GM11168 (cell line): Measurements from ENCODE around the gene GRK5.

ENCODE experiments used
- in situ Hi-C: fragments of 300-500 bp; cut with MboI; formaldehyde crosslinking; loops from one replicate; pipeline ENCODE4 v1.12.0; 2022; ENCODE audit warnings: low sequenced_read_pairs; ENCODE audit not compliant: unreplicated experiment

The GRK5 gene

DNA sequence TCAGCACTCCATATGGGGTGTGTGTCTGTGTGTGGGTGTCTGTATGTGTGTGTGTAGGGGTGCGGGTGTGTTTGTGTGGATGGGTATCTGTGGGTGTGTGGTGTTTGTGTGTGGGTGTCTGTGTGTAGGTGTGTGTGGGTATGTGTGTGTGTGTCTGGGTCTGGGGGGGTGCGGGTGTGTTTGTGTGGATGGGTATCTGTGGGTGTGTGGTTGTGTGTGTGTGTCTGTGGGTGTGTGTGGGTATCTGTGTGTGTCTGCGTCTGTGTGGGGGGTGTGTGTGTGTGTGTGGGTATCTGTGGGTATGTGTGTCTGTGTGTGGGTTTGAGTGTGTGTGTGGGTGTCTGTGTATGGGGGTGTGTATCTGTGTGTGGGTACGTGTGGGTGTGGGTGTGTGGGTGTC is 186.5 kb downstream of the GRK5 start:
- in situ Hi-C loops: no loop called here

- in situ Hi-C loops: no loop called here
Measured at GRCh38 chr10:119394657-119395279, 187.4 kb downstream of the GRK5 start.

DNA sequence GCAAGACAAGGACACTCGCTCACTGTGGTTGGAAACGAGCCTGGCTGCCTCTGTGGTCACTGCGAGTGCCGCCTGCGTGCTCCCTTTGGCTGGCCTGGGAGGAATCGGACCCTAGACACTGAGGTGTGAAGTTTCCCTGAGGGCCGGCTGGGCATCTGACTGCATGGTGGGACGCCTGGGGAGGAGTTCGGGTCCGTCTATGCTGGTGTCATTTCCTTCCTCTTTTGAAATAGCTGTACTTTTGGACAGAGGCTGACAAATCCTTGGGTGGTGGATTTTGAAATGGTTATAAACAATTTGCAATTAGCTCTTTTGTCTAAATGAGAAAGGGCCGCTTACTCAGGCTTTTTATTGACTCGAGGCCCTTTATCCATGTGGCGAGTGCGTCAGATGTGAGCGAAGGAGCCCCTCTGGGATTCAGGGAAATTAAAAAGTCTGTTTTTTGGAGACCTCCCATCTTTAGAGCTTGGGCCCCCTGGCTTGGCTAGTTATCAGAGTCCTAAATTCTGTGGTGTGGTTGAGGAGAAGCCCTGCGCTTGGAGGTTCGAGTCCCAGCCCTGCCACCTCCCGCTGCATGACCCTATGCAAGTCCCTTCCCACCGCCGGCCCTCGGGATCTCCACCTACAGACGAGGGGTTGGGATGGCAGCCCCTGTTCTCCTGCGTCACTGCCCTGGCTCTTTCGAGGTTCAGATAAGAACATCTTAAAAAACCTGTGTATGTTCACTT is 188.1 kb downstream of the GRK5 start:
- in situ Hi-C loops: no loop called here

- in situ Hi-C loops: no loop called here
Measured at GRCh38 chr10:119396008-119396708, 188.8 kb downstream of the GRK5 start.

GRCh38 chr10:119396709-119397071 is 189.3 kb downstream of the GRK5 start:
- in situ Hi-C loops: no loop called here

GRCh38 chr10:119397416-119397815 is 190.0 kb downstream of the GRK5 start:
- in situ Hi-C loops: no loop called here

- in situ Hi-C loops: no loop called here
Measured at GRCh38 chr10:119398996-119399395, 191.6 kb downstream of the GRK5 start.

GRCh38 chr10:119399466-119399865 is 192.1 kb downstream of the GRK5 start:
- in situ Hi-C loops: no loop called here

- in situ Hi-C loops: no loop called here
Measured at GRCh38 chr10:119401671-119402395, 194.5 kb downstream of the GRK5 start.

DNA sequence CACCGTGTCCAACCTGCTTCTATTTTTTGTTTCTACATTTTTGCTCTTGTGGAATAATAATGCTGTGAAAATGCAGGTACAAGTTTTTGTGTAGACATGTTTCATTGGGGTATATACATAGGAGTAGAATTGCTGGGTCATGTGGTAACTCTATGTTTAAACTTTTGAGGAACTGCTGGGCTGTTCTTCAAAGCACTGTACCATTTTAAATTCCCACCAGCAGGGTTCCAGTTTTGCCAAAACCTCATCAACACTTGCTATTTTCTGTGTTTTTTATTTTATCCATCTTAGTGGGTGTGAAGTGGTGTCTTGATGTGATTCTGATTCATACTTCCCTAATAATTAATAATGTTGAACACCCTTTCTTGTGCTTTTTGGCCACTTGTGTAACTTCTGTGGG is 196.6 kb downstream of the GRK5 start:
- in situ Hi-C loops: no loop called here

DNA sequence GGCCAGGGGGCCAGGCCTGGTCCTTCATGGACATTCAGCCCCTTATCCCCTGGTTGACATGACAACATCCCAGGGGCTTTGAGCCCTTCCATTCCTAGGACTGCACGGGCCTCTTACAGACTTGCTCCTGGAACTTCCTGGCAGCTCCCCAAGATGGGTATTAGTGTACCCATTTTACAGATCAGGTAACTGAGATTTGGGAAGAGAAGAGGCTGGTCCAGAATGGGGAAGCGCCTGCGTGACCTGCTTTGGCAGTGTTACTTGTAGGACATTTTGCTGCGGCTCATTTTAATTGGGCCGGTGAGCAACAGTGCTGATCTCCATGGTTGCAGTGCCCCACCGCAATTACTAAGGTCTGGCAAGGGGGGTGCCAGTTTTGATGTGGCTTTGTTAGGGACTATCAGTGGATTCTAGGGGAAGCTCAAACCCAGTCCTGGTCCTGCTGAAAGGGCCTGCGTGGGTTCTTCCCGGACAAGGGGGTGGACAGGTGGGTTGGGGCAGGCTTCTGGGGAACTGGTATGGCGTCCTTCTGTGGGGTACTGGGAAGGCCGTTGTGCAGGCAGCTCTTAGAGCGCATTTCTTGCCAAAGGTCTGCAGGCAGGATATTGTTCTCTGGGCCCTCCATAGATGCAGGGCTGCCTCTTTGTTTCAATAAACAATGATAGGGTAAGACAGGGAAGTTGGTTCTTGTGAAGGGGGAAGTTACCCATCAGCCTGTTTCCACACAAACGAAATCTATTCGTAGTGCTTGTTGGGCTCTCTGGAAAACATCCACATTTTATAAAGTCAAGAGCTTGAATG is 197.5 kb downstream of the GRK5 start:
- in situ Hi-C loops: no loop called here

GRCh38 chr10:119405520-119405807 is 198.1 kb downstream of the GRK5 start:
- in situ Hi-C loops: no loop called here

DNA sequence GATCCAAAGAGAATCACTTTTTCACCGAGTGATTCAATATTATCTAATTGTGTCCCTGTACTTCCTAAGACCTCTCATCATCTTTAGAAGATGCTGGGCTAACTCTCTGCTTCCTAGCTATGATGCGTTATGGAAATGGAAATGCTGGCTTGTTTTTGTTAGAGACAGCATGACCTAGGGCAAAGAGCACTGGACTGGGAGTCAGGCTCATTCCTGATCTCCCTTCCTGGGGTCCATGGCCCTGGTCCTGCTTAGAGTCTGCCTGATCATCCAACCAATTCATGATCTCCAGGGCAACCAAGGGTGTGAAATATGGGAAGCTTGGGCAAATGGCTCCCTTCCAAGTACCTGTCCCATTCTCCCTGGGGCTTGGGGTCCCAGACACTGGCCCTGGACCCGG is 198.8 kb downstream of the GRK5 start:
- in situ Hi-C loops: no loop called here

GRCh38 chr10:119406601-119407253 is 199.4 kb downstream of the GRK5 start:
- in situ Hi-C loops: no loop called here

- in situ Hi-C loops: no loop called here
Measured at GRCh38 chr10:119407254-119407777, 199.9 kb downstream of the GRK5 start.

- in situ Hi-C loops: no loop called here
Measured at GRCh38 chr10:119408072-119408471, 200.7 kb downstream of the GRK5 start.

DNA sequence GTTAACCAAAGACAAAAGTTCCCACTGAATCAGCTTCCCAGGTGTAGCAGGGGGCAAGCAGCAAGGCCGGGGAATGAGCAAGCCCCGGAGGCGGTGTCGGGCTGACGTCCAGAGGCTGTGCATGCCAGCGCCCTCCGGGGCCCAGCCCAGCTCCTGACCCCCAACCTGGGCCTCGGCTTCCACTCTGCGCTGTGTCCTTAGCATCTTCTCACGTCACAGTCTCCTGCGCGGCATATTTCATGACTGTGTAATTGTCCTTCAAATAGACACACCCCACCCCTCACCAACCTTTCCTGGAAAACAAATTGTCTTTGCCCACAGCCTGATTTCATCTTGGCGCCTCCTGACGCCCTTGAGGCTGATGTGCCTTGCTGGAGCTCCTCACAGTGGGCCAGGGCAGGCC is 201.6 kb downstream of the GRK5 start:
- in situ Hi-C loops: no loop called here

GRCh38 chr10:119409385-119409784 is 202.0 kb downstream of the GRK5 start:
- in situ Hi-C loops: no loop called here

GRCh38 chr10:119409906-119410305 is 202.5 kb downstream of the GRK5 start:
- in situ Hi-C loops: loop anchor here (10.0 kb wide), 1 partner anchor 215 kb away; no protein-coding TSS in a partner anchor
